ENCODE measurements around the gene DDX27.

DDX27 gene

DNA sequence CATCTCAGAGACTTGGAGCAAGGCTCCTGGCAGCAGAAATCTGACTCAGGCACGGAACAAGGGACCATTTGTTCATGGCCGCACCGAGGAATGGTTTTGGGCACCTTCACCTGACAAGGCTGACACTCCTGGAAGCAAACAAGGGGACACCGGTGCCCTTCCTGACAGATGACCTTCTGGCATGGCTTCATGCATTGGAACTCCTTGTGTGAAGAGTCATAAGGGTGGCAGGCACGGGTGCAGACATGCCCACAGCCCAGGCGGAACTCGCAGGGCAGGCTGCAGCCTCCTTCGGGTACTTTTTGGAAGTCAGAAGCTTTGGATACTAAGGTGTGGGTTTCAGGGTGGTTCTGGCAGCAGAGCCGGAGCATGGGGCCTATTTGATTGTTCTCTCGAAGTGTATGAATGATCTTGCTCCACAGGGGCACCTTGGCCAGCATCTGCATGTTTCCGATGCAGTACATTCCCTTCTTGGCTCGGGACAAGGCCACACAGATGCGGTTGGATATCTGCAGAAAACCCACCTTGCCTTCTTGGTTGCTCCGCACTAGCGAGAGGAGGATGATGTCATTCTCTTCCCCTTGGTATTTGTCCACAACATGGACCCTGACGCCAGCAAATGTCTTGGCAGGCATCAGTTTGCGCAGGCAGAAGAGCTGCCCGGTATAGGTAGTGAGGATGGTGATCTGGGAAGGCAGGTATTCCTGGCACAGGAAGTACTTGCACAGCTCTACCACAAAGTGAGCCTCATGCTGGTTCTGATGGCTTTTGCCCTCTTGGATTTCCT lies 29.9 kb downstream of the DDX27 start:
- DNase-seq: no peak

DNA sequence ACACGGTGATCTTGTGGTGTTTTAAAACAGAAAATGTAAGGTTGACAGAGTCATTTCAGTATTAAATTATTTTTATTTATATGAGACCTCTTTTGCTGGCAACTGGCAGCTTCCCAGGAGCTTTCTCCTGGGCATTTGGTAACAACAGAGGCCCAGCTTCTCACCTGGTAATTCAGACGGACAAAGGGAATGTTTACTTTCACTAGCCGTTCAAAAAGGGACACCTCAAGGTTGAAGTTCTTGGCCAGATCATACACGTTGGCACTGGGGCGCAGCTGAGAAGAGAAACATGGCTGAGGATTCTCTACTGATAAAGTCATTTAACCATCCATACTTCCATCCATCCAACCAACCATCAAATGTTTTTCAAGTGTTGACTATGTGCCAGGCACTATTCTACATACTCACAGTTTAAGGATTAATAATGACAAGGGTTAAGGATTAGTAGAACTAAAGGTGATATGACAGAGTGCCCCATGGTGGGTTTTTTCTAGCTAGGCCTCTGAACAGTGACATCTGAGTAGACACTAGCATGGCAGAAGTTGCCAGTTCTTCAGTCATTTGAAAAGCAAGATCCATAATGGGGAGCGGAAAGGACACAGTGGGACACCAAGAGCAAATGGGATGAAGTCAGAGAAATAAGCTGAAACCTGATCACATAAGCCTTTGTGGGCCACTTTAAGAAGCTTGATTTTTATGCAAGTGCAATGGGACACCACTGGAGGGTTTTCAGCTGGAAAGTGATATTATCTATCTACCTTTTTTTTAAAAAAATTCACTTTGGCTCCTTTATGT lies 33.5 kb downstream of the DDX27 start:
- no peak for DNase-seq

DNA sequence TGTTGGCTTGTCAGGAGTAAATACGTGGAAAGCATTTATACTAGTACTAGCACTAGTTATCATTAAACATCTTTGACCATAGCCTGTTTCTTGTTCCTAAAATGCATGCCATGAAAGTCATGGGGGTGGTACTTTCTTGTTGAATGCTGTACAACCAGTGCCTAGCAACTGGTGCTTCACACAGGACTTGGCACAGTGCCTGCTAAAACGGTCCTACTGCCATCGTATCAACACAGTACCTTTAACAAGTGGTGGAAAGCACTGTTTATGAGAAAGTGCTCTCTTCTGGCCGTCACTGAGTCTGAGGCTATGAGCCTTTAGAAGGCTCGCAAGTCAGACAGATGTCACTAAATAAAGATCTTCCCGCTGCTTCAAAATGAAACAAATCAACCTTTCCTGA lies 37.0 kb downstream of the DDX27 start:
- DNase-seq: no peak

DNA sequence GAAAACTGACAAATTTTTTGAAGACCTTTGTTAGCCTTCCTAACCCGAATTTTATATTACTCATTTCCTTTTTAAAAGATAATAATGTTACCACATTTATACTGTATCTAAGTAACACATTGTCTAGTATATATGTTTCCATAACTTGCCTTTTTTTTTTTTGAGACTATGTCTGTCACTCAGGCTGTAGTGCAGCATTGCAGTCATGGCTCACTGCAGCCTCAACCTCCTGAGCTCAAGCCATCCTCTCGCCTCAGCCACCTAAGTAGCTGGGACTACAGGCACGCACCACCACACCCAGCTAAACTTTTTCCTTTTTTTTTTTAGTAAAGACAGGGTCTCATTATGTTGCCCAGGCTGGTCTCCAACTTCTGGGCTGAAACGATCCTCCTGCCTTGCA lies 40.1 kb downstream of the DDX27 start:
- DNase-seq: no peak

DNA sequence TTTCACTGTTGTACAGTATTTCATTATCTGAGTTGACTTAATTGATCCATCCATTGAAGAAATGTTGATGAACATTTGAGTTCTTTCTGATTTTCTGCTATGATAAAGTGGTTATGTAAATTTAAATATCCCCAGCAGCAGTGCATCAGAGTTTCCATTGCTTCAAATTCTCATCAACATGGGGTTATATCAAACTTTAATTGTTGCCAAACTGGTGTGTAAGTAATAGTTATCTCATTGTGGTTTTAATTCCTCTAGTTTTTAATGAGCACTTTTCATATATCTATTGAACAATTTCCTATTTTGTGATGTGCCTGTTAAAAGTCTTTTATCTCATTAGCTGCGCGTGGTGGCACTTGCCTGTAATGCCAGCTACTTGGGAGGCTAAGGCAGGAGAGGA lies 40.6 kb downstream of the DDX27 start:
- DNase-seq: no peak

DNA sequence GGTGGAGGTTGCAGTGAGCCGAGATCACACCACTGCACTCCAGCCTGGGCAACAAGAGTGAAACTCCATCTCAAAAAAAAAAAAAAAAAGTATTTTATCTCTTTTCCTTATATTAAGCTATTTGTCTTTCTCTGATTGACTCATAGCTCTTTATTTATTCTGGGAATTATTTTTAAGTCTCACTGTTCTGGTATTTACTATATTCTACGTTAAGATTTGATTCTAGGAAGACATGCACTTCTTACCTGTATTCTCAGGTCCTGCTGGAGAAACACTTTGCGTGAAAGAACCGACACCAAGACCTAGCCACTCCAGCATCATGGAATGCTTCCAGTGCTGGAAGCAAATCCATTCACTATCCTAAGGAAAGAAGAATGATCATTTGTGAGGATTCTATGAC lies 41.0 kb downstream of the DDX27 start:
- DNase-seq: no peak

DNA sequence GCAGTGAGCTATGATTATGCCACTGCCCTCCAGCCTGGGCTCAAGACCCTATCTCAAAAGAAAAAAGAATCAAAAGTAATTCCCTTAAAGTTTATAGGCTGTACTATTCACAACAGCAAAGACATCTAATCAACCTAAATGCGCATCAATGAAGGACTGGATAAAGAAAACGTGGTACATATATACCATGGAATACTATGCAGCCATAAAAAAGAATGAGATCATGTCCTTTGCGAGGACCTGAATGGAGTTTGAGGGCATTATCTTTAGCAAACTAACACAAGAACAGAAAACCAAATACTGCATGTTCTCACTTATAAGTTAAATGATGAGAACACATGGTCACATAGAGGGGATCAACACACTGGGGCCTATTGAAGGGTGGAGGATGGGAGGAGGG lies 42.0 kb downstream of the DDX27 start:
- no peak for DNase-seq

DNA sequence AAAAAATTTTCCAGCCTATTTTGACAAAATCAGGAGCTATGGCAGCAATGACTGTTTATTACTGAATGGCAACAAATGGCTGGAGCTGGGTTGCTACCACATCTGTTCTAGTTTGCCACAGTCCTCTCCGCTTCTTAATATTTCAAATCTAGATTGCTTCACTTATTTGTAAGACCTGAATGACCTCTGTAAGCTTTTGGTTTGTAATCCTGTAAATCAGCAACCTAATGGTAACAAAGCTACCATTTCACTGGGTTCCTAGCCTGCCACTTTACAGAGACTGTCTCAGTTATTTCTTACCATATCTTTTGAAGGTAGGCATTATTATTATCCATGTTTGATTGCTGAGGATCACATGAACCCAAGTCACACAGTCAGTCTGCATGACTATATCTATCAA lies 43.2 kb downstream of the DDX27 start:
- DNase-seq: no peak

DNA sequence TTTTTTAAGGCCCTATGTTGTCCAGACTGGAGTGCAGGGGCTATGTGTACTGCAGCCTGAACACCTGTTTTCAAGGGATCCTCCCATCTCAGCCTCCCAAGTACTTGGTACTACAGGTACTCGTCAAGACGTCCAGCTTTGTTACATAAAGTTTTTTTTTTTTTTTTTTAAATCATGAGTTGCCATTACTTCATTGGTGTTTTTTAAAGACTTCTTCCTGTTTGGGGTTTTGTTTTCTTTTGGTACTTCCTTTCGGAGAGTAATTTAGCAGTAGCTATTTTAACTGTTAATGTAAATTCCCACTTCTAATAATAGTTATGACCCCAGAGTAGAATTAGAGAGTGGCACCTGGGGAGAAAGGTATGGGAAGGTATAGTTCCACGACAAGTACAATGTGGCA lies 48.1 kb downstream of the DDX27 start:
- DNase-seq: no peak

DNA sequence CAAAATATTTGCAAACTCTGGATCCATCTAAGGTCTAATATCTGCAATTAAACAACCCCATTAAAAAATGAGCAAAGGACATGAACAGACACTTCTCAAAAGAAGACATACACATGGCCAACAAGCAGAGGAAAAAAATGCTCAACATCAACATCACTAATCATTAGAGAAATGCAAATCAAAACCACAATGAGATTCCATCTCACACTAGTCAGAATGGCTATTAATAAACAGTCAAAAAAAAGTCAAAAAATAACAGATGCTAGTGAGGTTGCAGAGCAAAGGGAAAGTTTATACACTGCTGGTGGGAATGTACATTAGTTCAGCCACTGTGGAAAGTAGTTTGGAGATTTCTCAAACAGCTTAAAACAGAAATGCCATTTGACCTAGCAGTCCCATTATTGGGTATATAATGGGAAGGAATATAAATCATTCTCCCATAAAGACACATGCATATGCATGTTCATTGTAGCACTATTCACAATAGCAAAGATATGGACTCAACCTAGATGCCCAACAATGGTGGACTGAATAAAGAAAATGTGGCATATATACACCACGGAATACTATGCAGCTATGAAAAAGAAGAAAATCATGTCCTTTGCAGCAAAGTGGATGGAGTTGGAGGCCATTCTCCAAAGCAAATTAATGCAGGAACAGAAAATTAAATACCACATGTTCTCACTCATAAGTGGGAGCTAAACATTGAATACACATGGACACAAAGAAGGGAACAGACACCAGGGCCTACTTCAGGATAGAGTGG lies 49.6 kb downstream of the DDX27 start:
- no peak for DNase-seq

DNA sequence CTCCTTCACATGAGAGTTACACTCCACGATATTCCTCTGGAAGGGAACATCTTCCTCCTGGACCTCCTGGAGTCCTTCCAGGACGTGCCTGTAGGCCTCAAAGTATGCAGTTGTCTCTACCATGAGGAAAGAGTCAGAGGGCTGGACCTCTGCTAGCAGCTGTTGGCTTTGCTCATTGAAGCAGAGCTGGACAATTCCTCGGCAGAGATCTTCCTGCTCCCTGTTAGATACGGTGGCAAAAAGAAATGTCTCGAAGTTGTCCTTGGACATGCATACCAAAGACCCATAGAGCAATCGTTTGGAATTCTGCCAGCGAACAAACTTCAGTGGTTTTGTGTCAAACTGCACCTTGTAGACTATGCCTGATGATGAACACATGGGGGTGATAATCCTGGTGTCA lies 51.0 kb downstream of the DDX27 start:
- no peak for DNase-seq

DNA sequence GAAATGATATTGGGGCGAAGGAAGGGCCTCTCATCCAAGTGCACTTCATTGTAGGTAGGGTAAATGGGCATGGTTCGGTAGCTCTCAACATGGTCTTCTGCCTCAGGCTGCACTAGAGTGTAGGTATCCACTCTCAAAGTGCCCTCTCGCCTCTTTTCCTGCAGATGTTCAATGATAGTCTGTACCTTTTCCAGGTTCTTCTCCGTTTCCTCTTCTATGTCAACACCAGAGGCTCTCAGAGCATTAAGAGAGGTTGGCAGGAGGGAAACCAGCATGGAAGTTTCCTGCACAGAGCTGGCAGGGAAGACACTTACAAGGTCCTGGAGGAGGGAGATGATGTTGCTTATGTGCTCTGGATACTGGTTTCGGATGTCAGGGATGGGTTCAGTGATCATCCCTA lies 51.5 kb downstream of the DDX27 start:
- no peak for DNase-seq

DNA sequence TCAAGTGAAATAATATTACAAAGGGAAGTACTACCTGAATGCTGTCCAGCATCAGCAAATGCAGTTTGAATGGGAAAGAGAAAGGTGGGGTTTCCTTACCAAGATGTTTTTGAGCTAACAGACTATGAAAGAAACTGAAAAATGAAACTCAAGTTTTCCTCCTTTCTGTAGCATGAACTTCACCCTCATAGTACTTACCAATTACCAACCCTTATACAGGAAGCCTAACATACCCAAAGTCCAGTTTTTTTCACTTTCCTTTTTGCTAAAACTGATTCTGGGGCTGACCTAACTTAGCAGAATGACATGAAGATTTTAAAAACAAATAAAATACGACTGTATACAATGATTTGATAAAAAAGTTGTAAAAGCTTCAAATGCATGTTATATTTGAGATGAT lies 53.4 kb downstream of the DDX27 start:
- DNase-seq: no peak

DNA sequence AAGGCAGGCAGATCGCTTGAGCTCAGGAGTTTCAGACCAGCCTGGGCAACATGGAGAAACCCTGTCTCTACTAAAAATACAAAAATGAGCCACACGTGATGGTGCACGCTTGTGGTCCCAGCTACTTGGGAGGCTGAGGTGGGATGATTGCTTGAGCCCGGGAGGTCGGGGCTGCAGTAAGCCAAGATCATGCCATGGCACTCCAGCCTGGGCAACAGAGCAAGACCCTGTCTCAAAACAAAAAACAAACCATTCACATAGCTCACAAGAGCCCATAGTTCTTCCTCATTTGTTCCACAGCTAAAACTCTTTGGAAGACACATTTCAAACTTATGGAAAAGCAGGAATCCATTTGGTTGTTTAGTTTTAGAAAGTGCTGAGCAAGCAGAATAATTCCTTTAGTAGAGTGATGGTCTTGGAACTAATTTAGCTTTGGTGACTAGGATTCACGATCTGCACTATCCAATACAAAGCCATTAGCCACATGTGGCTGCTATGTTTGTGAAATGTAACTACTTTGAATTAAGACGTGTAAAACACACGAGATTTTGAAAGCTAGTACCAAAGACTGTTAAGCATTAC lies 54.6 kb downstream of the DDX27 start:
- no peak for DNase-seq

DNA sequence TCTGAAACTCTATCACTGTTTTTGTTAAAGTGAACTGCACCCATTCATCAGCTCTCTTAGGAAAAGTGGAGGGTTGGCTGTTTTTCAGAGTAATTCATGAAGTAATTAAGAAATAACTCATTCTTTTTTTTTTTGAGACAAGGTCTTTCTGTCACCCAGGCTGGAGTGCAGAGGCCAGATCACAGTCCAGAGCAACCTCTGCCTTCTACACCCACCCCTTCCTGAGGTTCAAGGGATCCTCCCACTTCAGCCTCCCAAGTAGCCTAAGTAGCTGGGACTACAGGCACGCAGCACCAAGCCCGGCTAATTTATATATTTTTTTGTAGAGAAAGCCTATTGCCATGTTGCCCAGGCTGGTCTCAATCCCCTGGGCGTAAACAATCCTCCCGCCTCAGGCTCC lies 56.0 kb downstream of the DDX27 start:
- no peak for DNase-seq

DNA sequence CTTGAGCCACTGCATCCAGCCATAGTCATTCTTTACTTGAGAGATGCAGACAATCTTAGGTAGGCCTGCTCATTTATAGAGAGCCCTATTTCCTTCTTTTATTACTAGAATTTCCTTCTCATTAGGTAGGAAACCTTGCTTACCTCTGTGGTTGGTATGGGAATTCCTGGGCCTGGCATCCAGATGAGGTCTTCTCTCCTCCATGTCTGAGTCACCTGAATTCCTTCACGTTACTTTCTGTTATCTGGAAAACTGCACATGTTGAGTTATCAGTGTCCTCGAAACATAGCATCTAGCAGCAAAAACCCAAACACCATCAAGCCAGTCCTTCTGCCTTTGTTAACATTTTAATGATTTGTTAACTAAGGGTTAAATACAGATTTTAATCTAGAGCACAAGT lies 56.4 kb downstream of the DDX27 start:
- DNase-seq: no peak

DNA sequence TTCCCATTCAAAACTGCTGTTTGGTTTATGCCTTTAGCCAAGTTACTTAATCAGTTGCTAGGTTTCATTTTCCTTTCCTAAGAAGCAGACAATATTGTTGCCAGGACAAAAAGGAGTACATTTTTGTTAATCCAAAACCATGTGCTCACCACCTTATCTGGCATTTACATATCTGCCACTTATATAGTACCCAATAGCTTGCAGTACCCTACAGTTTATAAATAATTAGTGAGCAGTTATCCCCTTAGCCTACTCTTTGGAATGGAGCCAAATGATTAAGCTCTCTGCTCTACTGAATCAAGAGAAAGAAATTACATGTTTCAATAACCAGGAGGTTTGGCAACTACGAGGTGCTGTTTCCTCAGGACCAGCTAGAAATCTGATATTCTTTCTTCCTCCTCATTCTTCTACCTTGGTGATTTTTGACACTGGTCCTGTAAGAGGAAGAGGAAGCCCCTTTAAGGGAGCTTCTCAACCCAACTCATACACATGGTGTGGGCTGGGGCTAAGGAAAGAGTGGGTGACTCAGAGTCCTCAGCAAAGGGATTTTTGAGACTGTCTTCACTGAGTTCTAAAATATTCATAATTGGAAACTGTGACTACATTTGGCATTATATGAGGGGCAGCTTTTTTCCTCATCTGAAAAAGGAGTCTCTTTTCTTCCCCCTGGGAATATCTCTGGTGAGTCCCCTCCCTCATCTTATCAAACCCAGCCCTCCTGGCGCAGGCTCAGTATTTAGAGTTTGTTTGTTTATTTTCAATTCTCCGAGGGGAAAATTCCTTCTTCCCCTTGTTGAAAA lies 57.1 kb downstream of the DDX27 start:
- peak; percentile 39 for DNase-seq

DNA sequence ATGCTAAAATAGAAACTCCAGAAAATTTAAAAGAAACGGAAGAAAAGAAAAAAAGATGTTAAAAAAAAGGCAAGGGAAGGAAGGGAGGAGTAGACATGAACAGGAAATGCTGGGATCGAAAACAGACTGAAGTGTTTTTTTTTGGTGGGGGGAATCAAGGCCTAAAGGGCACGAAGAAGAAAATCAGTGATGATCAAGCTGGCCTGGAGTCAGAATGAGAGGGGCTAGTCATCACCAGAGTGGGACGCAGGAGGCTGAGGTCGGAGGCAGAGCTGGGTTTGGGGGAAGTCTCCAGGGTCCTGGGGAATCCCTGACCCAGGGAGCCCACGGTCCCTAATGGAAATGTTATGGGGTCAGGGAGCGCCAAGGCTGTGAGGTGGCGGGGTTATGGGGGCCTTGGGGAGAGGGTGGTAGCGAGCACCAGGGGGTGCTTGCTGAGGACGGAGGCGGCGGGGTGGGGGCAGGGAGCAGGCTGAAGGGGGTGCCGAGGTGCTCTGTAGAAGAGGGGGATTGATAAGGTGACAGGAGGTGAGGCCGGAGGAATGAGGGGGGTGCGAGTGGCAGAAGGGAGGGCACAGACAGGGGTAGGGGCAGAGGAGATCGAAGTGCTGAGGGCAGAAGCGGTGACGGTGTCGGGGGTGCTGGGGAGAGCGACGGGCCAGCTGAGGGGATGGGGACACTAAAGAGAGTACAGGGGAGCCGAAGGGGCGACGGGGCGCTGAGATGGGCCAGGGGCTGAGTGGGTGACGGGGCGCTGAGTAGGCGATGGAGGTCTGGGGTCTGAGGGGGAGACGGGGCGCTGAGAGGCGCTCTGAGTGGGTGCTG lies 58.0 kb downstream of the DDX27 start:
- peak; percentile 42 for DNase-seq

DNA sequence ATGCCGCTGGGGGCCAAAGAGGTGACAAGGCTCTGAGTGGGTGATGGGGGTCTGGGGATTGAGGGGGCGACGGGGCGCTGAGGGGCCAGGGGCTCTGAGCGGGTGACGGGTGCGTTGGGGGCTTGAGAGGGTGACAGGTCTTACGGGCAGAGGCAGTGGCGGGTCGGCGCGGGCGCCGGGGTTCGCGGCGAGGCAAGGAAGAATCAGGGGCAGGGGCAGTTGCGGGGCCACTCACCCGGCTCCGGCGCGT lies 58.5 kb downstream of the DDX27 start:
- no peak for DNase-seq

DNA sequence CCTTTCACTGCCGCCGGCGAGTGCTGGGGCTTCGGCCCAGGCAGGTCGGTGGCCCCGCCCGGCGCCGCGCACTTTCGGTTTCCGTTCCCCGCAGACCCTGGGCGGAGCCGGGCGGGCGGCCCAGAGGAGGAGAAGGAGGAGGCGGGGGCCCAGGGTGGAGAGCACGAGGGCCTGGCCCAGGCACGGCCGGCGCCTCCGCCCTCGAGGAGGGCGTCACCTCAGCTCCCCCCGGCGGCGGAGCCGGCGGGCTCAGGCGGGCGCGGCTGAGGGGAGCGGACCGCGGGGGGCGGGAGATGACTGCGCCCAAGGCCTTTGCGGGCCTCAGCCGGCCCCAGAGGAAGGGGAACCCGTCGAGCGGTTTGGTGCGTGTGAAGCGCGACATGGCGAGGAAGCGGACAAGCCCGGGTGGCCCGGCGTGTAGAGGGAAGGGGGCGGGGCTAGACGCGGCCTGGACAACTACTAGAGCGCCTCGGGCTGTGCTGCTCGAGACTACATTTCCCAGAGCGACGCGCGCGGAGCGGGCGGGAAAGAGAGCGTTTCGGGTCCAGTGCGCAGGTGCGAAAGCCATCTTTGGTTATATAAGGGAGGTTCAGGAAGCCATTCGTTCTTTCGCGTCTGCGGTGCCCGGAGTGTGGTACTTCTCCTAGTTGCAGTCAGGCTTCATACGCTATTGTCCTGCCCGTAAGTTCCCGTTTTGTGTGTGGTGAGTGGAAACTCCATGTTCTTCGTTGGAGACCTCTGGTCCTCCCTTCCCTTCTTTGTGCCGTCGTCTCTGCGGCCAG lies 59.0 kb downstream of the DDX27 start, which contains the start of gene ZNFX1:
Gene ZNFX1 (minus strand): TSS at position 22 of the 782 bp plus-strand sequence. CDS start 2,218 bp downstream, outside the sequence.
- peak; percentile 97 for DNase-seq

Data from activated T-cell treated with anti-CD3 and anti-CD28 coated beads, Interleukin-2, amount 50 U/mL, for 1 hour (primary cell).